ENCODE measurements around the gene ADAMTS6. TPM values are rescaled to one million over a fixed set of nuclear protein-coding genes. Genes with fewer than 3 reads are reported as not detected.

Gene ADAMTS6
- total RNA-seq, 1 donor from 2014 or later = 16.7 TPM

GRCh38 chr5:65163698-65164097, 318.0 kb downstream of the ADAMTS6 start:
- H3K4me1 Mint-ChIP-seq (ENCODE audit: unreplicated experiment) = no peaks in the 10 kb centered on the region
- peaks cover 8% of the 10 kb centered on the region for H3K27me3 Mint-ChIP-seq (ENCODE audit: unreplicated experiment)
- no peak for TF ChIP-seq CTCF (IDR thresholded peaks at IDR 0.05; ENCODE audit: unreplicated experiment)
- H3K9me3 Mint-ChIP-seq (ENCODE audit: unreplicated experiment) = no peaks in the 10 kb centered on the region
- no peak overlapping the region for H3K4me3 Mint-ChIP-seq (ENCODE audit: unreplicated experiment)
- no peak for DNase-seq (ENCODE audit: low spot score)
- no peak overlapping the region for H3K27ac Mint-ChIP-seq (ENCODE audit: unreplicated experiment)
- H3K36me3 Mint-ChIP-seq (ENCODE audit: low read depth, unreplicated experiment) = peaks cover 26% of the 10 kb centered on the region

GRCh38 chr5:65161655-65162054, 320.1 kb downstream of the ADAMTS6 start:
- H3K27ac Mint-ChIP-seq (ENCODE audit: unreplicated experiment) = no peak overlapping the region
- no peaks in the 10 kb centered on the region for H3K9me3 Mint-ChIP-seq (ENCODE audit: unreplicated experiment)
- DNase-seq (ENCODE audit: low spot score) = no peak
- H3K36me3 Mint-ChIP-seq (ENCODE audit: low read depth, unreplicated experiment) = peaks cover 26% of the 10 kb centered on the region
- H3K27me3 Mint-ChIP-seq (ENCODE audit: unreplicated experiment) = peaks cover 8% of the 10 kb centered on the region
- no peak overlapping the region for H3K4me3 Mint-ChIP-seq (ENCODE audit: unreplicated experiment)
- TF ChIP-seq CTCF (IDR thresholded peaks at IDR 0.05; ENCODE audit: unreplicated experiment) = no peak
- no peaks in the 10 kb centered on the region for H3K4me1 Mint-ChIP-seq (ENCODE audit: unreplicated experiment)

- no peaks in the 10 kb centered on the region for H3K9me3 Mint-ChIP-seq (ENCODE audit: unreplicated experiment)
- H3K4me1 Mint-ChIP-seq (ENCODE audit: unreplicated experiment) = peaks cover 7% of the 10 kb centered on the region
- H3K27ac Mint-ChIP-seq (ENCODE audit: unreplicated experiment) = no peak overlapping the region
- peaks cover 26% of the 10 kb centered on the region for H3K36me3 Mint-ChIP-seq (ENCODE audit: low read depth, unreplicated experiment)
- H3K4me3 Mint-ChIP-seq (ENCODE audit: unreplicated experiment) = no peak overlapping the region
- DNase-seq (ENCODE audit: low spot score) = no peak
- TF ChIP-seq CTCF (IDR thresholded peaks at IDR 0.05; ENCODE audit: unreplicated experiment) = no peak
- peaks cover 8% of the 10 kb centered on the region for H3K27me3 Mint-ChIP-seq (ENCODE audit: unreplicated experiment)
Measured at GRCh38 chr5:65157906-65158603, 323.7 kb downstream of the ADAMTS6 start.

GRCh38 chr5:65156933-65157332, 324.8 kb downstream of the ADAMTS6 start:
- peaks cover 18% of the 10 kb centered on the region for H3K36me3 Mint-ChIP-seq (ENCODE audit: low read depth, unreplicated experiment)
- H3K9me3 Mint-ChIP-seq (ENCODE audit: unreplicated experiment) = no peaks in the 10 kb centered on the region
- peaks cover 5% of the 10 kb centered on the region for H3K27me3 Mint-ChIP-seq (ENCODE audit: unreplicated experiment)
- H3K4me1 Mint-ChIP-seq (ENCODE audit: unreplicated experiment) = peaks cover 7% of the 10 kb centered on the region
- no peak overlapping the region for H3K4me3 Mint-ChIP-seq (ENCODE audit: unreplicated experiment)
- no peak for TF ChIP-seq CTCF (IDR thresholded peaks at IDR 0.05; ENCODE audit: unreplicated experiment)
- H3K27ac Mint-ChIP-seq (ENCODE audit: unreplicated experiment) = no peak overlapping the region
- DNase-seq (ENCODE audit: low spot score) = no peak

- H3K27ac Mint-ChIP-seq (ENCODE audit: unreplicated experiment) = no peak overlapping the region
Measured at GRCh38 chr5:65152131-65152530, 329.6 kb downstream of the ADAMTS6 start.

More at GRCh38 chr5:65152131-65152530, 329.6 kb downstream of the ADAMTS6 start:
- Mint-ChIP-seq H3K4me1 (ENCODE audit: unreplicated experiment) (peaks cover 7% of the 10 kb centered on the region), H3K27me3 (ENCODE audit: unreplicated experiment) (no peaks in the 10 kb centered on the region), H3K36me3 (ENCODE audit: low read depth, unreplicated experiment) (peaks cover 5% of the 10 kb centered on the region), H3K9me3 (ENCODE audit: unreplicated experiment) (no peaks in the 10 kb centered on the region), H3K4me3 (ENCODE audit: unreplicated experiment) (no peak overlapping the region)
- no peak for TF ChIP-seq CTCF (IDR thresholded peaks at IDR 0.05; ENCODE audit: unreplicated experiment)
- DNase-seq (ENCODE audit: low spot score) = no peak
